T-helper 2 cell treated with Interferon-gamma antibody and Interleukin-4, amounts not matched to agents 5 μg/mL and 100 μg/mL, for 36 hours (primary cell): ENCODE results near the gene NRDC.
"Not testable (repeated sequence)": the region's sequence is repeated elsewhere in the genome, so short reads cannot be mapped to it uniquely, and the experiment has no call there.

Experiments used
- DNase-seq: peaks from one replicate; pipeline ENCODE4 v3.0.0; 2021; ENCODE audit warnings: low spot score
- H3K27ac Mint-ChIP-seq: one replicate; pipeline ENCODE4 v1.8.0; 2021; ENCODE audit warnings: mild to moderate bottlenecking, mixed read lengths
- H3K27me3 Mint-ChIP-seq: one replicate; pipeline ENCODE4 v1.8.0; 2021; ENCODE audit warnings: low read depth, mixed read lengths
- H3K36me3 Mint-ChIP-seq: one replicate; pipeline ENCODE4 v1.8.0; 2021; ENCODE audit warnings: low read depth, mixed read lengths
- H3K4me1 Mint-ChIP-seq: one replicate; pipeline ENCODE4 v1.8.0; 2021; ENCODE audit warnings: low read depth, mixed read lengths
- H3K4me3 Mint-ChIP-seq: one replicate; pipeline ENCODE4 v1.8.0; 2022; ENCODE audit warnings: mild to moderate bottlenecking, moderate library complexity, mixed read lengths
- H3K9me3 Mint-ChIP-seq: one replicate; pipeline ENCODE4 v1.8.0; 2021; ENCODE audit warnings: mixed read lengths

Gene NRDC

GRCh38 chr1:51906306-51907078 is 28.0 kb upstream of the NRDC start:
- H3K4me1 Mint-ChIP-seq = no peaks in the 10 kb centered on the region
- peak overlapping the region; percentile 76 for H3K27ac Mint-ChIP-seq
- no peaks in the 10 kb centered on the region for H3K9me3 Mint-ChIP-seq
- DNase-seq = no peak
- no peaks in the 10 kb centered on the region for H3K36me3 Mint-ChIP-seq
- H3K4me3 Mint-ChIP-seq = no peak overlapping the region
- peaks cover 9% of the 10 kb centered on the region for H3K27me3 Mint-ChIP-seq

GRCh38 chr1:51902456-51902855 is 23.9 kb upstream of the NRDC start:
- H3K27ac Mint-ChIP-seq = no peak overlapping the region
- no peaks in the 10 kb centered on the region for H3K36me3 Mint-ChIP-seq
- H3K4me3 Mint-ChIP-seq = no peak overlapping the region
- no peak for DNase-seq
- peaks cover 17% of the 10 kb centered on the region for H3K27me3 Mint-ChIP-seq
- H3K4me1 Mint-ChIP-seq = no peaks in the 10 kb centered on the region
- no peaks in the 10 kb centered on the region for H3K9me3 Mint-ChIP-seq

- H3K27me3 Mint-ChIP-seq = peaks cover 22% of the 10 kb centered on the region
- no peak overlapping the region for H3K27ac Mint-ChIP-seq
- H3K4me3 Mint-ChIP-seq = no peak overlapping the region
- DNase-seq = no peak
- no peaks in the 10 kb centered on the region for H3K9me3 Mint-ChIP-seq
- no peaks in the 10 kb centered on the region for H3K36me3 Mint-ChIP-seq
- peaks cover 2% of the 10 kb centered on the region for H3K4me1 Mint-ChIP-seq
Observed at GRCh38 chr1:51901151-51901550, 22.6 kb upstream of the NRDC start.

- no peak overlapping the region for H3K4me3 Mint-ChIP-seq
- no peaks in the 10 kb centered on the region for H3K9me3 Mint-ChIP-seq
- no peak overlapping the region for H3K27ac Mint-ChIP-seq
- DNase-seq = no peak
- no peaks in the 10 kb centered on the region for H3K36me3 Mint-ChIP-seq
- H3K27me3 Mint-ChIP-seq = peaks cover 34% of the 10 kb centered on the region
- H3K4me1 Mint-ChIP-seq = peaks cover 2% of the 10 kb centered on the region
Observed at GRCh38 chr1:51899022-51899421, 20.5 kb upstream of the NRDC start.

- H3K4me3 Mint-ChIP-seq = no peak overlapping the region
- peaks cover 2% of the 10 kb centered on the region for H3K4me1 Mint-ChIP-seq
- no peaks in the 10 kb centered on the region for H3K36me3 Mint-ChIP-seq
- H3K27ac Mint-ChIP-seq = no peak overlapping the region
- no peaks in the 10 kb centered on the region for H3K9me3 Mint-ChIP-seq
- H3K27me3 Mint-ChIP-seq = peaks cover 43% of the 10 kb centered on the region
- DNase-seq = no peak
Observed at GRCh38 chr1:51898090-51898734, 19.7 kb upstream of the NRDC start.

GRCh38 chr1:51897699-51898031 is 19.1 kb upstream of the NRDC start:
- Mint-ChIP-seq H3K9me3 (no peaks in the 10 kb centered on the region), H3K27me3 (peaks cover 41% of the 10 kb centered on the region)

GRCh38 chr1:51894748-51895147 is 16.2 kb upstream of the NRDC start:
- not testable (repeated sequence) for H3K4me1 Mint-ChIP-seq, DNase-seq, H3K4me3 Mint-ChIP-seq, H3K36me3 Mint-ChIP-seq, H3K9me3 Mint-ChIP-seq, H3K27ac Mint-ChIP-seq
- H3K27me3 Mint-ChIP-seq = peaks cover 57% of the 10 kb centered on the region

More at GRCh38 chr1:51897699-51898031, 19.1 kb upstream of the NRDC start:
- Mint-ChIP-seq H3K4me1 (peaks cover 2% of the 10 kb centered on the region), H3K36me3 (no peaks in the 10 kb centered on the region), H3K4me3 (no peak overlapping the region), H3K27ac (no peak overlapping the region)
- DNase-seq = no peak

GRCh38 chr1:51878308-51878615 is 265 bp downstream of the NRDC start:
- DNase-seq = no peak
- Mint-ChIP-seq H3K36me3 (peaks cover 23% of the 10 kb centered on the region), H3K27me3 (peaks cover 7% of the 10 kb centered on the region), H3K4me3 (no peak overlapping the region), H3K4me1 (peaks cover 33% of the 10 kb centered on the region), H3K27ac (no peak overlapping the region), H3K9me3 (no peaks in the 10 kb centered on the region)

- peak; percentile 9 for DNase-seq
- Mint-ChIP-seq H3K27me3 (peaks cover under 1% of the 10 kb centered on the region), H3K4me3 (no peak overlapping the region), H3K4me1 (peaks cover 28% of the 10 kb centered on the region), H3K27ac (no peak overlapping the region), H3K36me3 (peaks cover 25% of the 10 kb centered on the region), H3K9me3 (no peaks in the 10 kb centered on the region)
Observed at GRCh38 chr1:51877434-51878307, 856 bp downstream of the NRDC start.

GRCh38 chr1:51875836-51876235 is 2.7 kb downstream of the NRDC start:
- Mint-ChIP-seq H3K27me3 (no peaks in the 10 kb centered on the region), H3K4me3 (peak overlapping the region; percentile 71), H3K4me1 (peaks cover 38% of the 10 kb centered on the region), H3K27ac (no peak overlapping the region), H3K9me3 (no peaks in the 10 kb centered on the region), H3K36me3 (peaks cover 29% of the 10 kb centered on the region)
- DNase-seq = no peak

- peak overlapping the region; percentile 71 for H3K4me3 Mint-ChIP-seq
- H3K27me3 Mint-ChIP-seq = no peaks in the 10 kb centered on the region
- H3K4me1 Mint-ChIP-seq = peaks cover 41% of the 10 kb centered on the region
- no peaks in the 10 kb centered on the region for H3K9me3 Mint-ChIP-seq
- H3K27ac Mint-ChIP-seq = no peak overlapping the region
- peaks cover 30% of the 10 kb centered on the region for H3K36me3 Mint-ChIP-seq
- no peak for DNase-seq
Observed at GRCh38 chr1:51875291-51875772, 3.2 kb downstream of the NRDC start.

- H3K27me3 Mint-ChIP-seq, H3K27ac Mint-ChIP-seq, H3K4me3 Mint-ChIP-seq, H3K9me3 Mint-ChIP-seq, DNase-seq: not testable (repeated sequence)
- Mint-ChIP-seq H3K4me1 (peaks cover 42% of the 10 kb centered on the region), H3K36me3 (peaks cover 30% of the 10 kb centered on the region)
Observed at GRCh38 chr1:51873270-51873669, 5.3 kb downstream of the NRDC start.

GRCh38 chr1:51871351-51871975 is 7.1 kb downstream of the NRDC start:
- Mint-ChIP-seq H3K27me3 (no peaks in the 10 kb centered on the region), H3K27ac (peak overlapping the region; percentile 70), H3K4me3 (no peak overlapping the region)

More at GRCh38 chr1:51871351-51871975, 7.1 kb downstream of the NRDC start:
- no peak for DNase-seq
- Mint-ChIP-seq H3K9me3 (no peaks in the 10 kb centered on the region), H3K4me1 (peaks cover 46% of the 10 kb centered on the region), H3K36me3 (peaks cover 23% of the 10 kb centered on the region)
